Gastrocnemius medialis (tissue), 4 donors: Measurements from ENCODE around the gene LMO7.

Source experiments
- CTCF ChIP-seq, 5 experiments: fragments of 450-650 bp in 3 of 5; fragments of 200-600 bp in 2 of 5; sonication (generic) in 2 of 5; IDR thresholded peaks in 4 of 5; conservative IDR thresholded peaks in 1 of 5; 1 replicate in 4 of 5; 2 replicates in 1 of 5; pipeline ENCODE4 v1.5.1; 2016 to 2019; ENCODE audit warnings: antibody characterized with exemption in 5 of 5, mild to moderate bottlenecking in 3 of 5, moderate library complexity in 3 of 5
- POLR2A ChIP-seq, 2 donors: fragments of 450-650 bp; IDR thresholded peaks; one replicate each; pipeline ENCODE4 v1.6.1; 2017; ENCODE audit warnings: antibody characterized with exemption in 2 of 2, mild to moderate bottlenecking in 2 of 2, moderate library complexity in 2 of 2

GRCh38 chr13:75705395-75705794, 69.3 kb downstream of the LMO7 start:
- TF ChIP-seq CTCF (IDR thresholded peaks at IDR 0.05 in 4 of 5, conservative IDR thresholded peaks at IDR 0.05 in 1 of 5), result no peak
- no peak for TF ChIP-seq POLR2A (IDR thresholded peaks at IDR 0.05)
